ENCODE results near the gene SLC39A11.

DNA sequence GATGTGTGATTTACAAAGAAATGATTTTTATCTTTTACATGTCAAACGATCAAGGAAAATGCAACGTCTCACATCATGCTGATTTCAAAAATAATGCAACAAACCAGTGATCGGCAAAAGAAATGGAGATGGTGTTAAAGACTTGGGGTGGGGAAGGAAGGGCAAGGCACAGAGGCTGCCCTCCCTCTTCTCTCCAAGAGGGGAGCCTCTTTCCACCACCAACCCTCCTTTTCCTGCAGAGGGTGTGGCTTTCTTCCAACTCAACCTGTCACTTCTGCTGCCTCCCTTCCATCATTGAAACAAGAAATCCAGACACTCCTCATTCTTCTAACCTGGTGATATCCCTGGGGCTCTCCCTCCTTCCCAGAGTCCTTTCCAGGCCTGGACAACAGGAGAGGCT, 320.8 kb downstream of the SLC39A11 start:
- TF ChIP-seq, protein P1, sequence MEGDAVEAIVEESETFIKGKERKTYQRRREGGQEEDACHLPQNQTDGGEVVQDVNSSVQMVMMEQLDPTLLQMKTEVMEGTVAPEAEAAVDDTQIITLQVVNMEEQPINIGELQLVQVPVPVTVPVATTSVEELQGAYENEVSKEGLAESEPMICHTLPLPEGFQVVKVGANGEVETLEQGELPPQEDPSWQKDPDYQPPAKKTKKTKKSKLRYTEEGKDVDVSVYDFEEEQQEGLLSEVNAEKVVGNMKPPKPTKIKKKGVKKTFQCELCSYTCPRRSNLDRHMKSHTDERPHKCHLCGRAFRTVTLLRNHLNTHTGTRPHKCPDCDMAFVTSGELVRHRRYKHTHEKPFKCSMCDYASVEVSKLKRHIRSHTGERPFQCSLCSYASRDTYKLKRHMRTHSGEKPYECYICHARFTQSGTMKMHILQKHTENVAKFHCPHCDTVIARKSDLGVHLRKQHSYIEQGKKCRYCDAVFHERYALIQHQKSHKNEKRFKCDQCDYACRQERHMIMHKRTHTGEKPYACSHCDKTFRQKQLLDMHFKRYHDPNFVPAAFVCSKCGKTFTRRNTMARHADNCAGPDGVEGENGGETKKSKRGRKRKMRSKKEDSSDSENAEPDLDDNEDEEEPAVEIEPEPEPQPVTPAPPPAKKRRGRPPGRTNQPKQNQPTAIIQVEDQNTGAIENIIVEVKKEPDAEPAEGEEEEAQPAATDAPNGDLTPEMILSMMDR (IDR thresholded peaks at IDR 0.05; ENCODE audit: low read depth, low read length) = no peak
- TF ChIP-seq EZH2phosphoT487 (IDR thresholded peaks at IDR 0.05; ENCODE audit: low read depth) = no peak

Measured in OCI-LY3 (cell line).